Measurements from ENCODE around the gene IGLON5. TPM values are rescaled to one million over a fixed set of nuclear protein-coding genes. Genes with fewer than 3 reads are reported as not detected.

Gene IGLON5
- total RNA-seq, 2 donors from 2014 or later = 0.59 TPM; not detected in 1

DNA sequence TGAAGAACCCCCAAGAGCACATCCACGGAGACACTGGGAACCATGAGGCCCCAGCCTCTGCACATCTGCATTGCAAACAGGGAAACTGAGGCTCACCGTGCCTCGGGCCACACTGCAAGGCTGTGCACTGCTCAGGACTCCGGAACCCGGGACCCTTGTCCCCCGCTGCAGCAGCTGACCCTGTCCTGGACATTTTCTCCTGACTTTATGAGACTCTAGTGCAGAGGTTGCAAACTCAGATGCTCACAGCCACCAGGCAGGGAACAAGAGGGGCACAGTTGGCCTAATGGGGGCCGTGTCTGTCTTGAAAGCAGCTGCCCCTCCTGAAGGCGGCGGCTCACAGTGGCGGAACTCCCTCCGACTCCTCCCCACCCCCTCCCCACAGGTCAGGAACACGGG lies 16.5 kb upstream of the IGLON5 start:
- Mint-ChIP-seq H3K4me1 (ENCODE audit: low read depth in 2 of 2) (peaks cover 3 to 4% of the 10 kb centered on the region in 2 donors), H3K4me3 (no peak overlapping the region), H3K27ac (no peak overlapping the region)

DNA sequence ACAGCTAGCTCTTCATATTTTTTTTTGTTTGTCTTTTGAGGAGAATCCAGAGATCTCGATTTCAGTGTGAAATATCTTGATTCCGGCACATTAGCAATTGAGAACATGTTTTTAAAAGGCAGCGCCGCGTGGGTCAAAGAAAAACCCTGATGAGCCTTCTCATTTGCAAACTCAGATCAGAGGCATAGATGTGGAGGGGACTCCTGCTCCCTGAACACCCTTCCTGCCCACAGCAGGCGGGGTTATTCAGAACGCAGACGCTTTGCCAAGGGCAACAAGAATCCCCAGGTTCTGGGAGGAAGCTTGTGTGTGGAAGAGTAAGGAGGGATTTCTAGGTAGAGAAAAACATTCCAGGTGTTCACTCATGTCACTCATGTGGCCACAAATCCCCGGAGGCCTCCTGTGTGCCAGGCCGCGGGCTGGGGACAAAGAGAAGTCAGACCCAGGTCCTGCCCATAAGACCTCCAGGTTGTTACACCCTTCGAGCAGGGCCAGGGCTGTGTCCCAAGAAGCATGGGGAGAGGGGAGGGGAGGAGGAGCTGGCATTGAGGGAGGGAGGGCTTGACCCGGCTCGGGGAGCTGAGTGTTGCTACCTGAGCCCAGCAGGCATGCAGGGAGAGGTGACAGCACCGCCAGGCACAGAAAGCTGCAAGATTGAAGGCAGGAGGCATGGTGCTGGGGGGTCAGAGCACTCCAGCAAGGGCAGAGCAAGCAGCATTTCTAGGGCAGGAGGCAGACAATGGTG lies 15.9 kb upstream of the IGLON5 start:
- H3K4me3 Mint-ChIP-seq = no peak overlapping the region
- DNase-seq (ENCODE audit: low spot score) (no peak), ATAC-seq (no peak)
- no peaks in the 10 kb centered on the region for H3K9me3 Mint-ChIP-seq
- peaks cover 3 to 4% of the 10 kb centered on the region in 2 donors for H3K4me1 Mint-ChIP-seq (ENCODE audit: low read depth in 2 of 2)
- H3K27ac Mint-ChIP-seq = no peak overlapping the region
- peaks cover 5 to 9% of the 10 kb centered on the region in 2 donors for H3K27me3 Mint-ChIP-seq
- H3K36me3 Mint-ChIP-seq = no peaks in the 10 kb centered on the region

More for the DNA sequence above, 16.5 kb upstream of the IGLON5 start:
- ATAC-seq (no peak), DNase-seq (ENCODE audit: low spot score) (no peak)
- Mint-ChIP-seq H3K27me3 (peaks cover 5 to 9% of the 10 kb centered on the region in 2 donors), H3K9me3 (no peaks in the 10 kb centered on the region), H3K36me3 (no peaks in the 10 kb centered on the region)

DNA sequence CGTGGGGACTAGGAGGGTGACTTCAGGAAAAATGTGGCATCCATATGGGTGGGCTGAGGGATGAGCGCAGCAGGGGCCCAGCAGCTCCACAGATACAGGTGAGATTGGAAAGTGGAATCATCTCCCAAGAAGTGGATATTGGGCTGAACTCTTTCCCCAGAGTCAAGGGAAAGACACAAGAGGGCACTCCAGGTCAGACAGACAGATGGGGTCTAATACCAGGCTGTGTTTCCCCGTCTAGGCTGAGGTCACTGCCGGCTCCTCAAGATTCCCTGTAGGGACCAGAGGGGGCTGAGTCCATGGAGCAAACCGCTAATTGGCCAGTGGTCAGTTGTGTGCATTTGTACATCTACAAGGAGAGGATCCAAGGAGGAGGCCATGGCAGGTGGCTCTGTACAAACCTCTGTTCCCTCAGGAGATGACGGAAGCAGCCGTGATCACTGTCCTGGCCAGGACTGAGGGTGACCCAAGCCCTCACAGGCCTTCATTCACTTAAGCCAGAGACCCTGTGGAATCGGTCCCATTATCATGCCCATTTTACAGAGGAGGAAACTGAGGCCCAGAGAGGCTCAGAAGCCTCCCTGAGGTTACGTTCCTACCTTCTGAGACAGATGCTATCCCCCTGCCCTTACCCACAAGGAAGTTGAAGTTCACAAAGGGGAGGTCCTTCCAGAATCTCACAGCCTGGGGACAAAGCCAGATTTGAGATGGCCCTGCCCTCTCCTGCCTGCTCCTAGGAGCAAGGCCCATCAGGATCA lies 14.9 kb upstream of the IGLON5 start:
- H3K4me3 Mint-ChIP-seq = no peak overlapping the region
- H3K4me1 Mint-ChIP-seq (ENCODE audit: low read depth in 2 of 2) = peaks cover 3 to 4% of the 10 kb centered on the region in 2 donors
- H3K36me3 Mint-ChIP-seq = no peaks in the 10 kb centered on the region
- peaks cover 5 to 9% of the 10 kb centered on the region in 2 donors for H3K27me3 Mint-ChIP-seq
- no peaks in the 10 kb centered on the region for H3K9me3 Mint-ChIP-seq
- no peak for ATAC-seq
- H3K27ac Mint-ChIP-seq = no peak overlapping the region
- DNase-seq (ENCODE audit: low spot score) = no peak

DNA sequence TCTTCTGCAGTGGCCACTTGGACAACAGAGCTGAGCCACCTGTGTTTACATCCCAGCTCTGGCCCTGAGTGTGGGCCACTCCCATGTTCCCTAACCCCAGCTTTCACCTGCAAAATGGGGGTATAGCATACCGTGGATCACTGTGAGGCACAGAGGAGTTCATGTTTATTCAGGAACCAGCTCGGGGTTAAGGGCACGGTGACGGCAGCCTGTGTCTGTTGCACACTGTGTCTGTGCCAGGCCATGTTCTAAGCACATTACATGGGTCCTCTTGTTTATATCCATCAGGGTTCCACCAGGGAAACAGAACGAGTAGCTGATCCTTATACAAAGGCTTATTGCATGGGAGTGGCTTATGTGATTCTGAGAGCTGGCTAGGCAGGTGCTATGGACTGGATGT lies 14.0 kb upstream of the IGLON5 start:
- Mint-ChIP-seq H3K27me3 (peaks cover 9 to 10% of the 10 kb centered on the region in 2 donors), H3K4me3 (no peak overlapping the region), H3K36me3 (no peaks in the 10 kb centered on the region), H3K27ac (no peak overlapping the region), H3K4me1 (ENCODE audit: low read depth in 2 of 2) (peaks cover 3 to 4% of the 10 kb centered on the region in 2 donors), H3K9me3 (no peaks in the 10 kb centered on the region)
- DNase-seq (ENCODE audit: low spot score) (no peak), ATAC-seq (no peak)

DNA sequence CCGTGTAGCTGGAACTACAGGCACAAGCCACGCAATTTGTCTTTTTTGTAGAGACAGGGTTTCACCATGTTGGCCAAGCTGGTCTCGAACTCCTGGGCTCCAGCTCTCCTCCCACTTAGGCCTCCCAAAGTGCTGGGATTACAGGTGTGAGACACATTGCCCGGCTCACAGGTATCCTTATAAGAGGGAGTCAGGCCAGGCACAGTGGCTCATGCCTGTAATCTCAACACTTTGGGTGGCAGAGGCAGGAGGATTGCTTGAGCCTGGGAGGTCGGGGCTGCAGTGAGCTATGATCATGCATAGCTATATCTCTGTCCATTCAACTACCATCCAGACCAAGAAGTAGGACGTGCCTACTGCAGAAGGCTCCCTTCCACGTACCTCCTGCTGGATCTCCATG lies 10.2 kb upstream of the IGLON5 start:
- no peak overlapping the region for H3K27ac Mint-ChIP-seq
- H3K4me3 Mint-ChIP-seq = no peak overlapping the region
- no peak for DNase-seq (ENCODE audit: low spot score)

DNA sequence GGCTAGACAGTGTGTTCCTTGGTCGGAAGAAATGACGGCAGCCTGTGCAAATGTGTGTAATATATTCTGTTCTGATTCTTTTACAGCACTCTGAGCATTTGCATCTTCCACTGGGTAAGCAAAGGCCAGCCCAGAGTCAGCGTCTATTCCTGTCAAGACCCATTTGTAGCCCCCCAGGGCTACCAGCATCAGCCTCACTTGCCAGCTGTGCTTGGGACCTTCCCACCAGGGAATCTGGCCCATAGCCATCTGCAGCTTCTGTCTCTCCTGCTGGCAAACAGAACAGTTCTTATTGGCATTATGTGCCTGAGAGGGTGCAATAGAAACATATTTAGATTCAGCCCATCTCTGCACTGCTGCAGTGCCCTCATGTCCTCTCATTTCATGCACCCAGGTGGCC lies 6.0 kb upstream of the IGLON5 start:
- peaks cover 41% of the 10 kb centered on the region in 2 donors for H3K27me3 Mint-ChIP-seq
- ATAC-seq (no peak), DNase-seq (ENCODE audit: low spot score) (no peak)
- H3K9me3 Mint-ChIP-seq = peaks cover 3% of the 10 kb centered on the region
- no peaks in the 10 kb centered on the region for H3K4me1 Mint-ChIP-seq (ENCODE audit: low read depth in 2 of 2)
- no peak overlapping the region for H3K27ac Mint-ChIP-seq
- H3K4me3 Mint-ChIP-seq = no peak overlapping the region
- H3K36me3 Mint-ChIP-seq = no peaks in the 10 kb centered on the region

More for the DNA sequence above, 10.2 kb upstream of the IGLON5 start:
- ATAC-seq = no peak
- Mint-ChIP-seq H3K9me3 (peaks cover 3% of the 10 kb centered on the region), H3K36me3 (no peaks in the 10 kb centered on the region), H3K27me3 (peaks cover 16% of the 10 kb centered on the region in 2 donors), H3K4me1 (ENCODE audit: low read depth in 2 of 2) (no peaks in the 10 kb centered on the region)

DNA sequence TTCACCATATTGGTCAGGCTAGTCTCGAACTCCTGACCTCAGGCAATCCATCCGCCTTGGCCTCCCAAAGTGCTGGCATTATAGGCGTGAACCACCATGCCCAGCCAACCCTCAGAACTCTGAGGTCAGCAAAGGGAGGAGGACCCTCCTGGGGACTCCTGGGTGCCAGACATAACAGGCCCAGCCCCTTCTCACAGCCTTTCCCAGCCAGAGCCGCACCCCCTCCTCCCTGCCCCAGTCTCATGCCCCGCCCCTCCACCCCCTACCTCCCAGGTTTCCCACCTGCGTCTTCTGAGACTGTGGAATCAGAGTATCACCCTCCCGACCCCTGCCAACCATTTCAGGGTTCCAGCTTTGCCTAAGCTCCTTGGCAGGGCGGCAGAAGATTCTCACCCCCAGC lies 5.2 kb downstream of the IGLON5 start:
- H3K4me1 Mint-ChIP-seq (ENCODE audit: low read depth in 2 of 2) = peaks cover 9 to 12% of the 10 kb centered on the region in 2 donors
- no peaks in the 10 kb centered on the region for H3K9me3 Mint-ChIP-seq
- no peak overlapping the region for H3K27ac Mint-ChIP-seq
- peak; percentile 51 for DNase-seq (ENCODE audit: low spot score)
- ATAC-seq = no peak
- H3K27me3 Mint-ChIP-seq = peaks cover 27 to 41% of the 10 kb centered on the region in 2 donors
- no peak overlapping the region for H3K4me3 Mint-ChIP-seq
- H3K36me3 Mint-ChIP-seq = no peaks in the 10 kb centered on the region

DNA sequence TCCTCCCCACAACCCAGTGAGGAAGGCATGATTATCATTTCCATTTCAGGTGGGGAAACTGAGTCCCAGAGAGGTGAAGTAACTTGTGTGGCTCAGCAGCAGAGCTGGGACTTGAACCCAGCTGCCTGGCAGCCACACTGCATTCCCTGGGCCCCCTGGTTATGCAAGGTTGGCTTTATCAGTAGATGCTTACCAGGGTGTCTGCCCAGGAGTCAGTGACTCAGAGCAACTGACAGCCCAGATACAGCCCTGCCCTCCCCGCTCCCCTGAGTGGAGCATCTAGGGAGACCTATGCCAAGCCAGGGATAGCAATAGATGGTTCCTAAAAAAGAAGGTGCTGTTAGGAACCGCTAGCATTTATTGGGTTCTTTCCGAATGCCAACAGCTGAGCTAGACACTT lies 5.9 kb downstream of the IGLON5 start:
- H3K36me3 Mint-ChIP-seq = no peaks in the 10 kb centered on the region
- H3K4me1 Mint-ChIP-seq (ENCODE audit: low read depth in 2 of 2) = peaks cover 6 to 12% of the 10 kb centered on the region in 2 donors
- no peaks in the 10 kb centered on the region for H3K9me3 Mint-ChIP-seq
- no peak for ATAC-seq
- H3K27me3 Mint-ChIP-seq = peaks cover 24 to 37% of the 10 kb centered on the region in 2 donors
- no peak overlapping the region for H3K4me3 Mint-ChIP-seq
- H3K27ac Mint-ChIP-seq = no peak overlapping the region
- no peak for DNase-seq (ENCODE audit: low spot score)

DNA sequence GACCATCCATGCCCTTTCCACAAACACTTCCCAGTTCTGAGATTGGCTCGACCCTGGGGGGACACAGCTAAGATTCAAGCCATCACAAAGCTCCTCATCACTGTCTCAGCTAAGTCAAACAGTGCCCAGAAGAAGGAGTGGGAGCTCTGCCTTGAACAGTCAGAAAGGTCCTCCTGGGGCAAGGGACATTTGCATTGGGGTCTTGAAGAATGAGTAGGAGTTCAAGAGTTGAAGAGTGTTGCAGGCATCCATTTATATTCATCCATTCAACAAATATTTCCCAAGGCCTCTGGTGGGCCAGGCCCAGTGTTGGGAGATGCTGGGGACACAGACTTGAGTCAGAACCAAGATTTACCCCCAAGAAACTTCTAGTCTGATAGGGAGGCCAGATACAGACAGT lies 6.5 kb downstream of the IGLON5 start:
- DNase-seq (ENCODE audit: low spot score) (no peak), ATAC-seq (no peak)
- Mint-ChIP-seq H3K27me3 (peaks cover 28 to 40% of the 10 kb centered on the region in 2 donors), H3K27ac (no peak overlapping the region), H3K4me3 (no peak overlapping the region), H3K4me1 (ENCODE audit: low read depth in 2 of 2) (peaks cover 6 to 12% of the 10 kb centered on the region in 2 donors), H3K9me3 (no peaks in the 10 kb centered on the region), H3K36me3 (no peaks in the 10 kb centered on the region)

DNA sequence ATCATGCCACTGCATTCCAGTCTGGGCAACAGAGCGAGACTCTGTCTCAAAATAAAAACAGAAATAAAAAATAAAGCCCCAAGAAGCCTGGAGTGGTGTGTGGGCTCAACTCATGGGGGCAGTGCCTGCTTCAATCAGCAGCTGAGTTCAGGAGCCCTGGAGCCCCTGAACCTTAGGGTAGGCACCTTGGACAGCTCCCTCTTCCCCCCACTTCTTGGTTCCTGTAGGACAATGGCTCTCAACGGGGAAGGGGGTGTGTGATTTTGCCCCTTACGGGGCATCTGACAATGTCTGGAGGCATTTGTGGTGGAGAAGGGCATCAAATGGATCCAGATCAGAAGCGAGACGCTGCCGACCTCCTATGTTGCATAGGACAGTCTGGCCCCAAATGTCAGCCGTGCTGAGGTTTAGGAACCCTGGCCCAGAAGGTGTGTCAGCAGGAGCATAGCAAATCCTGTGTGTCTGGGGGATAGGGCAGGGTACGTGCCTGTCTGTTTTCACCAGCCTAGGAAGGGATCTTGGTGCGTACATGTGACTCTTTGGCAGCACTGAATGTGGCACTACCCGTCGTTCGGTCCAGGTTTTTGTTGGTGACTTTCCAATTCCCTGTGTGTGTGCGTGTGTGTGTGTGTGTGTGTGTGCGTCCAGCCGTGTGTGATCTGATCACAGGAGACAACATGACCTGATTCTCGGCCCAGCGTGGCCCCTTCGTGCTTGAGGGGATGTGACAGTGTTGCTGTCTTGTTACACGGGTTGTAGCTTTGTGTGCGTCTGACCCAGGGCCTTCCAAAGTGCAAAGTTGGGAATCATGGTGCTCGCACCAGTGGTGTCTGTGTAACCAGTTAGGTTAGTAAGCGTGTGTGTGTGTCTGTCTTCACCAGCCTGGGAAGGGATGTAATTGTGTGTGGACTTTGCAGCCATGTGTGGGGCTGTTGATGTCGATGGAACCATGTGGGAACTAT lies 7.5 kb downstream of the IGLON5 start:
- Mint-ChIP-seq H3K4me1 (ENCODE audit: low read depth in 2 of 2) (peaks cover 3 to 4% of the 10 kb centered on the region in 2 donors), H3K9me3 (no peaks in the 10 kb centered on the region), H3K27ac (no peak overlapping the region), H3K27me3 (peaks cover 26 to 39% of the 10 kb centered on the region in 2 donors), H3K4me3 (no peak overlapping the region), H3K36me3 (no peaks in the 10 kb centered on the region)
- DNase-seq (ENCODE audit: low spot score) (peak; percentile 45), ATAC-seq (no peak)

DNA sequence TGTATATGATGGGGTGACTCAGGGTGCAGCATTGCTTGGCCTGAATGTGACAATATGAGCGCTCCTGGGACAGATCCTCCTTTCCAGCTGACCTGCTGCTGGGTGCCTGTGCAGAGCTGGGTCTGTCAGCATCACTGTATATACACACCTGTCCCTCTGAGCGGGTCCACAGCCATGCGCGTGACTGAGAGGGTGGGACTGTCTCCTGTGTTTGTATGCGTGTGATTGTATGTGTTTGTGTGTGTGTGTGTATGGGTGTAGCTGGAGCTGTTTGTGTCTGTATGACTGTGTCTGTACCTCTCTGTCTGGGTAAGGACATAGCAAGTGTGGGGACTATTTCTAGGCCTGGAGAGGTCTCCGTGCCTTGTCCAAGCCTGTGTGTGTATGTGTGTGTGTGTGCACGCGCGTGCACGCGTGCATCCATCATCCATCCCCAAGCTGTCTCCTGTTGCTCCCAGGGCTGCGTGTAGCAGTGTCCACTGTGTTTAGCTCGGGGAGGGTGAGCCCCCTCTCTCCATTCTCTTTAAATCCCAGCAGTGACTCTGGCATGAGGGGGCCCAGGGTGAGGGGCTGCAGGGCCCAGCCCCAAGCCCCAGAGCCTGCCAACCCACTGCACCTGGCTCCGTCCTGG lies 8.3 kb downstream of the IGLON5 start:
- H3K4me3 Mint-ChIP-seq = no peak overlapping the region
- peaks cover 30 to 41% of the 10 kb centered on the region in 2 donors for H3K27me3 Mint-ChIP-seq
- H3K4me1 Mint-ChIP-seq (ENCODE audit: low read depth in 2 of 2) = peaks cover 0 to 4% of the 10 kb centered on the region in 2 donors
- no peaks in the 10 kb centered on the region for H3K9me3 Mint-ChIP-seq
- no peak for ATAC-seq
- DNase-seq (ENCODE audit: low spot score) = no peak
- H3K27ac Mint-ChIP-seq = no peak overlapping the region
- no peaks in the 10 kb centered on the region for H3K36me3 Mint-ChIP-seq

DNA sequence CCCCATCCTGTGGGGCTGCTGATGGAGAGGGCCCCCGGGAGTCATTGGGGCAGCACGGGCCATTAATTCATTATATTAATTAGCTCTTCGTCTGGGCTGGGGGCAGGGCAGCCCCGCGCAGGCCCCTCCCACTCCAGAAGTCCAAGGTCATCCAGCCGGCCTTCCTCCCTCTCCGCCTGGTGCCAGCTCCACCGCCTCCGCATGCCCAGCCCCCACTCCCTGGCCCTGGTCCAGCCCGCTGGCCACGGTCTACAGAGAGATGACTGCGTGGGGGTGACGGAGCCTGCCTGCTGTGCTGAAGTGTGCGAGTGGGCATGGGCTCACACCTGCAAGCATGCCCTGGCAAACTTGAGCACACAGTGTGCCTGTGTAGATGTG lies 8.8 kb downstream of the IGLON5 start:
- Mint-ChIP-seq H3K36me3 (no peaks in the 10 kb centered on the region), H3K4me3 (no peak overlapping the region)

DNA sequence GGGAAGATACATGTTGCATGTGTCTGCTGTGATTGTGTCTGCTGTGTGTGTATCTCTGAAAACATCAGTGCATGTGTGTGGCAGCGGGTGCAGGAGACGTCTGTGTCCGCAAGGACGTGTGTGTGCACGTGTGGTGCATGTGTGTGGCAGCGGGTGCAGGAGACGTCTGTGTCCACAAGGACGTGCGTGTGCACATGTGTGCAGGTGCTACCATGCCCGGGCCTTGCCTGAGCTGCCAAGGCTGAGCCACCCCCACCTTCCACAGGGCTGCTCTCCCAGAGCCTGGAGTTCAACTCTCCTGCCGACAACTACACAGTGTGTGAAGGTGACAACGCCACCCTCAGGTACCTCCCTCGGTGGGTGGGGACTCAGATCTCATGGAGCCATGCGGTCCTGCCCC lies 10.4 kb downstream of the IGLON5 start:
- Mint-ChIP-seq H3K4me3 (no peak overlapping the region), H3K9me3 (no peaks in the 10 kb centered on the region), H3K4me1 (ENCODE audit: low read depth in 2 of 2) (peaks cover 0 to 7% of the 10 kb centered on the region in 2 donors), H3K27ac (no peak overlapping the region), H3K36me3 (no peaks in the 10 kb centered on the region), H3K27me3 (peaks cover 31 to 41% of the 10 kb centered on the region in 2 donors)
- DNase-seq (ENCODE audit: low spot score) (peak; percentile 48), ATAC-seq (no peak)

More for the DNA sequence above, 8.8 kb downstream of the IGLON5 start:
- peak; percentile 55 for DNase-seq (ENCODE audit: low spot score)
- ATAC-seq = no peak
- Mint-ChIP-seq H3K27ac (no peak overlapping the region), H3K27me3 (peaks cover 27 to 37% of the 10 kb centered on the region in 2 donors), H3K4me1 (ENCODE audit: low read depth in 2 of 2) (peaks cover 0 to 4% of the 10 kb centered on the region in 2 donors), H3K9me3 (no peaks in the 10 kb centered on the region)

Data from natural killer cell treated with Interleukin-12 subunit alpha and Interleukin-12 subunit beta and Interleukin-15 and Interleukin-18, amount 100 ng/mL, for 72 hours (primary cell).